Measurements from ENCODE around the gene GIGYF2. TPM values are rescaled to one million over a fixed set of nuclear protein-coding genes. Genes with fewer than 3 reads are reported as not detected.

The GIGYF2 gene
- total and polyA plus RNA-seq, 9 donors, result 22.1 to 83.6 (median 68.4) TPM

GRCh38 chr2:232750135-232750671, 53.1 kb downstream of the GIGYF2 start:
- Histone ChIP-seq H3K4me3 (no peak overlapping the region), H3K4me1 (ENCODE audit: insufficient read depth) (no peaks in the 10 kb centered on the region), H3K9me3 (no peaks in the 10 kb centered on the region), H3K36me3 (no peaks in the 10 kb centered on the region), H3K27me3 (no peaks in the 10 kb centered on the region), H3K27ac (no peak overlapping the region)
- 82 to 89% (median 88%) methylated on average over 4 of the region's 4 CpGs for WGBS, 3 donors
- no peak for TF ChIP-seq CTCF (IDR thresholded peaks at IDR 0.05)
- no peak for DNase-seq
- intact Hi-C loops (cut with DNase I), result no loop called here

GRCh38 chr2:232757905-232758304, 60.8 kb downstream of the GIGYF2 start:
- no peaks in the 10 kb centered on the region for H3K4me1 ChIP-seq (ENCODE audit: insufficient read depth)
- H3K4me3 ChIP-seq, result no peak overlapping the region
- no peaks in the 10 kb centered on the region for H3K27me3 ChIP-seq
- H3K9me3 ChIP-seq, result no peaks in the 10 kb centered on the region
- 80 to 81% (median 81%) methylated on average over 2 of the region's 2 CpGs for WGBS, 3 donors
- no peaks in the 10 kb centered on the region for H3K36me3 ChIP-seq
- H3K27ac ChIP-seq, result no peak overlapping the region
- no peak for DNase-seq
- TF ChIP-seq EP300 (IDR thresholded peaks at IDR 0.05) (no peak), CTCF (IDR thresholded peaks at IDR 0.05) (no peak), POLR2A (IDR thresholded peaks at IDR 0.05) (no peak)
- intact Hi-C loops (cut with DNase I), result no loop called here

- H3K4me1 ChIP-seq (ENCODE audit: insufficient read depth), result no peaks in the 10 kb centered on the region
- no peak for DNase-seq
- no peak for TF ChIP-seq EP300 (IDR thresholded peaks at IDR 0.05)
- TF ChIP-seq CTCF (IDR thresholded peaks at IDR 0.05), result no peak
- TF ChIP-seq POLR2A (IDR thresholded peaks at IDR 0.05), result no peak
- no peaks in the 10 kb centered on the region for H3K36me3 ChIP-seq
- H3K27me3 ChIP-seq, result no peaks in the 10 kb centered on the region
- no peaks in the 10 kb centered on the region for H3K9me3 ChIP-seq
- 54 to 63% (median 62%) methylated on average over 3 of the region's 3 CpGs for WGBS, 3 donors
- H3K4me3 ChIP-seq, result no peak overlapping the region
- intact Hi-C loops (cut with DNase I), result no loop called here
- H3K27ac ChIP-seq, result no peak overlapping the region
Observed at GRCh38 chr2:232761301-232761907, 64.3 kb downstream of the GIGYF2 start.

GRCh38 chr2:232767866-232768265, 70.7 kb downstream of the GIGYF2 start:
- Histone ChIP-seq H3K4me3 (no peak overlapping the region), H3K36me3 (no peaks in the 10 kb centered on the region), H3K27me3 (no peaks in the 10 kb centered on the region), H3K27ac (no peak overlapping the region), H3K9me3 (no peaks in the 10 kb centered on the region), H3K4me1 (ENCODE audit: insufficient read depth) (no peaks in the 10 kb centered on the region)
- no peak for DNase-seq
- no peak for TF ChIP-seq CTCF (IDR thresholded peaks at IDR 0.05)
- TF ChIP-seq POLR2A (IDR thresholded peaks at IDR 0.05), result no peak
- no peak for TF ChIP-seq EP300 (IDR thresholded peaks at IDR 0.05)
- intact Hi-C loops (cut with DNase I), result no loop called here
- 83 to 89% (median 85%) methylated on average over 1 of the region's 1 CpG for WGBS, 3 donors
